ENCODE measurements around the gene SLC9A1. TPM values are rescaled to one million over a fixed set of nuclear protein-coding genes. Genes with fewer than 3 reads are reported as not detected.

SLC9A1 gene
- total and polyA plus RNA-seq, 2 of the 8 experiments (the other 6 are each of a cell fraction or from before 2014, with no cell fraction given) = 11.3 to 25.1 TPM

DNA sequence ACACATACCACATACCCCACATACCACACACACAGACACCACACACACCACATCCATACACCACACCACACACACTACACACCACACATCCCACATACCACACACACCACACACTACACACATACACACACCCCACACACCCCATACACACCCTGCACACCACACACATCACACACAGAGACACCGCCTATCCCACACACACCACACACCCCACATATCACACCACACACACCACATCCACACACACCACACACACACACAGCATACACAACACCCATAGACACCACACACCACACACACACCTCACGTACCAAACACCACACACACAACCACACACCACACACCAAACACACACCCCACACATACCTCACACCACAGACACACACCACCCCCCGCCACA lies 68.3 kb downstream of the SLC9A1 start:
- no peak overlapping the region for H3K14ac ChIP-seq (ENCODE audit: insufficient read length)
- no peaks in the 10 kb centered on the region for H3K27me3 ChIP-seq (replicated peaks in 1 of 4; ENCODE audit: control insufficient read depth in 3 of 4, extremely low read depth in 1 of 4, insufficient read depth in 3 of 4, low read length in 3 of 4)
- no peak for TF ChIP-seq ZNF274 (IDR thresholded peaks at IDR 0.05; ENCODE audit: borderline replicate concordance, extremely low read depth, low read length)
- POLR2A ChIA-PET (ENCODE audit: partially characterized antibody) = interaction anchor here (1.3 to 1.4 kb wide), 2 partner anchors 41 to 74 kb away, joined by 3 read pairs; no protein-coding TSS in a partner anchor
- no peak overlapping the region for H3K4me2 ChIP-seq (ENCODE audit: insufficient read depth in 1 of 2, low read depth in 2 of 2, low read length in 2 of 2)
- H3K23me2 ChIP-seq (ENCODE audit: low read depth, low read length) = peaks cover 7% of the 10 kb centered on the region; the same call in 1 of the 2 replicates
- no peak for FAIRE-seq
- no peak overlapping the region for H2AFZ ChIP-seq (ENCODE audit: low read length)
- CTCF ChIA-PET (ENCODE audit: partially characterized antibody) = interaction anchor here (19.3 kb wide), 1 partner anchor 40 kb away, joined by 790 read pairs; no protein-coding TSS in a partner anchor
- no peak overlapping the region for H4K8ac ChIP-seq (ENCODE audit: extremely low read depth, insufficient read depth, low read length)
- H2BK120ac ChIP-seq (replicated peaks; ENCODE audit: low read depth, low read length) = peak overlapping the region; percentile 64
- peak overlapping the region; percentile 99 for H3K56ac ChIP-seq (replicated peaks; ENCODE audit: insufficient read length, low read depth, low read length)
- peak overlapping the region; percentile 3; the same call in 1 of the 2 replicates for H2BK12ac ChIP-seq (ENCODE audit: low read depth, low read length)
- no peak overlapping the region for H3K27ac ChIP-seq (ENCODE audit: low read depth, low read length)
- H4K5ac ChIP-seq (ENCODE audit: insufficient read length, low read depth, low read length) = no peak overlapping the region
- H2BK5ac ChIP-seq (ENCODE audit: low read depth, low read length) = peak overlapping the region; percentile 77; the same call in 1 of the 2 replicates
- peaks cover 0 to 6% of the 10 kb centered on the region in 2 experiments for H4K20me1 ChIP-seq (replicated peaks in 1 of 2; ENCODE audit: control insufficient read depth in 1 of 2, insufficient read depth in 2 of 2, low read length in 2 of 2)
- peak overlapping the region; percentile 20 for H2AK5ac ChIP-seq (ENCODE audit: low read depth, low read length)
- no peaks in the 10 kb centered on the region for H3K79me2 ChIP-seq (ENCODE audit: control insufficient read depth in 1 of 2, insufficient read depth in 2 of 2, low read length in 2 of 2)
- no peak for DNase-seq (ENCODE audit: low read depth in 1 of 2, low spot score in 2 of 2)
- peak overlapping the region; percentile 78 for H3K4ac ChIP-seq (replicated peaks; ENCODE audit: insufficient read length, low read depth, low read length)
- H3K4me3 ChIP-seq (ENCODE audit: extremely low read depth in 1 of 4, insufficient read depth in 2 of 4, low read depth in 3 of 4, low read length in 4 of 4) = no peak overlapping the region
- H3K9me3 ChIP-seq (ENCODE audit: insufficient read depth in 2 of 2, low read depth in 1 of 2, low read length in 1 of 2) = no peaks in the 10 kb centered on the region
- WGBS, 2 experiments (ENCODE audit: extremely low coverage in 1 of 2, insufficient coverage in 1 of 2, insufficient read length in 1 of 2, insufficient replicate concordance in 2 of 2, low coverage in 1 of 2, low lambda C conversion rate in 2 of 2, missing lambda C conversion rate in 1 of 2) = 89% methylated on average over 3 of the region's 3 CpGs; no CpG with 5 or more reads in 1 of the 2 experiments
- peak overlapping the region; percentile 97 for H4K91ac ChIP-seq (replicated peaks; ENCODE audit: insufficient read length, low read length)
- no peak overlapping the region for H3K9ac ChIP-seq (replicated peaks in 1 of 4; ENCODE audit: extremely low read depth in 1 of 4, low read depth in 3 of 4, low read length in 3 of 4)
- H2BK15ac ChIP-seq (ENCODE audit: low read length) = peak overlapping the region; percentile 89
- H3K36me3 ChIP-seq (ENCODE audit: control insufficient read depth in 2 of 4, insufficient read depth in 4 of 4, low read length in 3 of 4) = no peaks in the 10 kb centered on the region
- no peak overlapping the region for H3K18ac ChIP-seq (ENCODE audit: extremely low read depth, low read length)
- H3K79me1 ChIP-seq (ENCODE audit: low read depth, low read length) = no peaks in the 10 kb centered on the region
- H3K4me1 ChIP-seq (replicated peaks in 1 of 4; ENCODE audit: control insufficient read depth in 3 of 4, insufficient read depth in 4 of 4, low read length in 3 of 4) = no peaks in the 10 kb centered on the region
- no peak overlapping the region for H3K23ac ChIP-seq (ENCODE audit: insufficient read length)
- peak overlapping the region; percentile 49; the same call in 1 of the 2 replicates for H2BK20ac ChIP-seq (ENCODE audit: low read length)

Measured in H1 (cell line).